ENCODE measurements around the gene SPRYD3. TPM values are rescaled to one million over a fixed set of nuclear protein-coding genes. Genes with fewer than 3 reads are reported as not detected.

SPRYD3 gene
- total and polyA plus RNA-seq, 4 donors: 34.1 to 76.2 (median 54.3) TPM

DNA sequence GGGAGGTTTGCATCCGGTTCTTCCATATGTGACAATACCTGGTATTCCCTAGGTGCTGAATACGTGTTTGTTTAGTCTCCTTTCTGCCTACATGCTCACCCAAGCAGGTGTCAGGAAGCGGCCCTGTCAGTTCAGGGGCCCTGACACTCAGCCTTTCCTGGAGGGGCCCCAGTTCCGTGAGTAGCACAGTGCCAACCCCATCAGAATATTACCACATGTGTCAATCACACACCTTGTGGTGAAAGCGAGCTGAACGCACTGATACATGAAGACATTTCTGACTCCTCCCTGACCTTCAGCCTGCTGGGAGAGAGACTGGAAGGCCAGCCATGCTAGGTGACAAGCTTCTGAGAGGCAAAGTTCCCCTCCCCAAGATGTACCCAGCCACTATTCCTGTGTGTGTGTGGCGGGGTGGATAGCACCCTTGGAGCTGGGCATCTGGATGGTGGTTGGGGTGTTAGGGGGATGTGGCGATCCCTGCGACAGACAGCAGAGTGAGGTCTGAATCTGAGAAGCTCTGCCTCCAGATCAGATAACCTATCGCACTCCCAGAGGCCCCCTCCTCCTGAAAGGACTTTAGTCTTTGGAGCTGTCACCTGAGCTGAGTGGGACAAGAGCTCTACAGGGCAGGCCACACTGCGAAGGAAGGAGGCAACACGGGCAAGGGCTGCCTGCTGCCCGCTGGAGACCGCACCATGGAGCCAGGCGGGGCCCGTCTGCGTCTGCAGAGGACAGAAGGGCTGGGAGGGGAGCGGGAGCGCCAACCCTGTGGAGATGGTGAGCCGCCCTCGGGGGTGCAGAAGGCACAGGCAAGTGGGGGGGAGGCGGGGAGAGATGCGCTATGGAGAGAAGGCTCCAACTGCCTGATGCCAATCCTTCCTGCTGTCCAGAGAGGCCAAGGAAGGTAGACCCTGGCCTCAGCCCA lies 24.0 kb upstream of the SPRYD3 start, which contains the start of gene SOAT2:
SOAT2 (plus strand) TSS at position 604 of the 925 bp plus-strand sequence; CDS start at position 696, 92 bp downstream.
- Histone ChIP-seq H3K4me3 (ENCODE audit: low read depth, low read length) (no peak within 1 kb of the TSS), H3K4me1 (ENCODE audit: control insufficient read depth, insufficient read depth, low read length) (peaks cover 13% of the 10 kb centered on the region), H3K9me3 (ENCODE audit: control insufficient read depth, insufficient read depth, low read length) (no peaks in the 10 kb centered on the region), H3K27me3 (ENCODE audit: control insufficient read depth, insufficient read depth, low read length) (no peaks in the 10 kb centered on the region), H3K27ac (ENCODE audit: low read depth, low read length) (no peak within 1 kb of the TSS), H3K36me3 (ENCODE audit: control insufficient read depth, insufficient read depth, low read length) (no peaks in the 10 kb centered on the region)
- no peak for DNase-seq (ENCODE audit: low read depth in 4 of 6, low spot score in 6 of 6)
- 79% methylated on average over 19 of the region's 23 CpGs for WGBS (ENCODE audit: insufficient coverage)

DNA sequence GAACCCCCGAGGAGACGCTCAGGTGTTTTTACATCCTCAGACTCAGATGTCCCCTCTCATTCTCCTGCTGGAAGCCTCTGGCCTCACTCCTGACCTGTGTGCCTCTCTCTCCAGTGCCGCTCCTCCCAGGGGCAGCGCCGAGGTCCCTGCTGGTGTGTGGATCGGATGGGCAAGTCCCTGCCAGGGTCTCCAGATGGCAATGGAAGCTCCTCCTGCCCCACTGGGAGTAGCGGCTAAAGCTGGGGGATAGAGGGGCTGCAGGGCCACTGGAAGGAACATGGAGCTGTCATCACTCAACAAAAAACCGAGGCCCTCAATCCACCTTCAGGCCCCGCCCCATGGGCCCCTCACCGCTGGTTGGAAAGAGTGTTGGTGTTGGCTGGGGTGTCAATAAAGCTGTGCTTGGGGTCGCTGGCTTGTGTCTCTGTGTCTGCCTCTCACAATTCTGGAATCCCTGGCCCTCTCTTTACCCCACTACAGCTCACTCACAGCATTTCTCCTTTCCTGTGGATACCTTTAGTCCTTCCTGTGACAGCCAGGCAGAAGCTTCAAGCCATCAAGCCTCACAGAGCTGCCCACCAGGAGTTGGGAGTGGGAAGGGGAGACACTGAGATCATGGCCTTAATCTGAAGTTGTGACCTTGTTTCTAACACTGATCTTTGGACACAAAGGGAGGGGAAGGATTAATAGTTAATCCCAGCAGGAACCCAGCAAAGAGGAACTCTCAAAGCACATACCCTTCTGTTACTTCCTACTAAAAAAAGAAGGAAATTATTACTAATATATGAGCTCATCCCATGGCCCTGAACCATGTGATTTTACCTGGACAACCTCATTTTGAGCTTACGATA lies 23.0 kb upstream of the SPRYD3 start:
- Histone ChIP-seq H3K4me1 (ENCODE audit: control insufficient read depth, insufficient read depth, low read length) (peaks cover 23% of the 10 kb centered on the region), H3K9me3 (ENCODE audit: control insufficient read depth, insufficient read depth, low read length) (no peaks in the 10 kb centered on the region), H3K36me3 (ENCODE audit: control insufficient read depth, insufficient read depth, low read length) (no peaks in the 10 kb centered on the region), H3K27me3 (ENCODE audit: control insufficient read depth, insufficient read depth, low read length) (no peaks in the 10 kb centered on the region), H3K4me3 (ENCODE audit: low read depth, low read length) (no peak overlapping the region), H3K27ac (ENCODE audit: low read depth, low read length) (no peak overlapping the region)
- no peak for DNase-seq (ENCODE audit: low read depth in 4 of 6, low spot score in 6 of 6)
- 88% methylated on average over 5 of the region's 12 CpGs for WGBS (ENCODE audit: insufficient coverage)

DNA sequence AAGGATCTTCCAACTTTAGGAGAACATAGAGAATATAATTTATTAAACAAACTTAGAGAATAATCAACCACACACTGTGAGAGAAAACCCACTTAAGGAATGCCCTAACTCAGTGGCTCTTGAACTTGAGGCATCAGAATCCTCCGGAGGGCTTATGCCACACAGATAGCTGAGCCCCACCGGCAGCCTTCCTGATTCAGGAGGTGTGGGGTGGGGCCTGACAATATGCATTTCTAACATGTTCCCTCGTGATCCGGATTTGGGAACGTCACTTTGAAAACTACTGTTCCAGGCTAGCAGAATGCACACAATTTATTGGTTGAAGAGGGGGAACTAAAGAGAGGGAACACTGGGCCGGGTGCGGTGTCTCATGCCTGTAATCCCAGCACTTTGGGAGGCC lies 22.1 kb upstream of the SPRYD3 start:
- no peaks in the 10 kb centered on the region for H3K36me3 ChIP-seq (ENCODE audit: control insufficient read depth, insufficient read depth, low read length)
- H3K27ac ChIP-seq (ENCODE audit: low read depth, low read length): no peak overlapping the region
- peaks cover 3% of the 10 kb centered on the region for H3K27me3 ChIP-seq (ENCODE audit: control insufficient read depth, insufficient read depth, low read length)
- 76% methylated on average over 6 of the region's 7 CpGs for WGBS (ENCODE audit: insufficient coverage)
- no peak for DNase-seq (ENCODE audit: low read depth in 4 of 6, low spot score in 6 of 6)
- H3K4me1 ChIP-seq (ENCODE audit: control insufficient read depth, insufficient read depth, low read length): peaks cover 32% of the 10 kb centered on the region
- no peaks in the 10 kb centered on the region for H3K9me3 ChIP-seq (ENCODE audit: control insufficient read depth, insufficient read depth, low read length)
- H3K4me3 ChIP-seq (ENCODE audit: low read depth, low read length): no peak overlapping the region

DNA sequence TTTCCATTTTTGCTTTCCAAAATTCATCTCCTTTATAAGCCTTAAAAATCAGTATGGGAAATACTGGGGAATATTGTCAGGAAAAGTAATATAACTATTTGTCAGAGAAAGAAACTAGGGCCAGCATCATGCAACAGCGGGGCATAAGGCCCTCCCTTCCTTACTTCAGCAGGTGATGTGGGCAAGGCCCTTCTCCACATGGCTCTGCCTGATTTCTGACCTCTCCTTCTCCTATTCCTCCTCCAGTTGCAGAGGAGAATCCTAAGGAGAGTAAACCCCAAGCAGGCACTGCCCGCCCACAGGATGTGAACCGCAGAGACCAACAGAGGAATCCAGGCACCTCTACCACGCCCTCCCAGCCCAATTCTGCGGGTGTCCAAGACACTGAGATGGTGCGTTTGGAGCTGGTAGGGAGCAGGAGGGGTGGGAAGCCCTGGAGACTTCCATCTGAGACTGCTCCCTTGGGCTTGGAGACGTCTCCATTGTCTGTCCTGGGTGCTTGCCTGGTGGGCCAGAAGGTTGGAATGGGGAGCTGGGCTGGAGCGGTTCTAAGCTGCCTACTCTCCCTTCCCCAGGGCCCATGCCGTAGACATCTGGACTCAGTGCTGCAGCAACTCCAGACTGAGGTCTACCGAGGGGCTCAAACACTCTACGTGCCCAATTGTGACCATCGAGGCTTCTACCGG lies 21.4 kb upstream of the SPRYD3 start:
- H3K27me3 ChIP-seq (ENCODE audit: control insufficient read depth, insufficient read depth, low read length): peaks cover 6% of the 10 kb centered on the region
- H3K9me3 ChIP-seq (ENCODE audit: control insufficient read depth, insufficient read depth, low read length): no peaks in the 10 kb centered on the region
- peaks cover 36% of the 10 kb centered on the region for H3K4me1 ChIP-seq (ENCODE audit: control insufficient read depth, insufficient read depth, low read length)
- no peak for DNase-seq (ENCODE audit: low read depth in 4 of 6, low spot score in 6 of 6)
- H3K36me3 ChIP-seq (ENCODE audit: control insufficient read depth, insufficient read depth, low read length): no peaks in the 10 kb centered on the region
- H3K27ac ChIP-seq (ENCODE audit: low read depth, low read length): no peak overlapping the region
- 83% methylated on average over 11 of the region's 13 CpGs for WGBS (ENCODE audit: insufficient coverage)
- H3K4me3 ChIP-seq (ENCODE audit: low read depth, low read length): no peak overlapping the region

DNA sequence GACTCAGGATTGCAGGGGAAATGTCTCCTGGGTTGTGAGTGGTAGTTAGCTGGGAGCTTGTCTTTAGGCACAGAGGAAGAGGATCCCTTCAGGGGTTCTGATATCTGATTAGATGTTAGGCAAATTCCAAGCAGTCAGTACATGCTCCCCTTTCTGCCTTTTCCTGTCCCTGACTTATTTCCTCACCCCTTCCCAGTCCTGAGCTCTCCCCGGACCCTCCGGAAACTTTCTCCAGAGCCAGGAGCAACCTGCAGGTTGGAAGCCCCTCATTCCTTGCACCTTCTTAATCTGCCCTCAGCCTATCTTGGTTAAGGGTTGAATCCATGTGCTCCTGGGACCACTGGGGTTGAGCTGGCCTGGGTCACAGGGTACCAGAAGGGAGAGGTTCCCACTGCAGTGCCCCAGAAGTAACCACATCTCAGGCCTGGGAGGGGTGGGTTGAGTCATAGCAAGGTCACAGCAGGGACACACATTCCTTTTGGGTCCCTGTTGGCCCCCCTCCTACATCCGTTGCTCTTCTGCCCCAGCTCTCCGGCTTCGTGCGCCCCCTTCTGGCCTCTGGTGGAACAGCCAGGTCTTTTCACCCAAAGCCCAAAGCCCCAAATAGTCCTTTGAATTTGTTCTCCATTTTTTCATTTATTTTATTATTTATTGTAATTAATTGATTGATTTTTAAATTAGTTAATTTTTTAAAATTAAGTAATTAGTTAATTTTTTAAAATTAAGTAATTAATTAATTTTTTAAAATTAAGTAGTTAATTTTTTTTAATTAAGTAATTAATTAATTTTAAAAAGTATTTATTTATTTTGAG lies 20.1 kb upstream of the SPRYD3 start:
- Histone ChIP-seq H3K4me1 (ENCODE audit: control insufficient read depth, insufficient read depth, low read length) (peaks cover 36% of the 10 kb centered on the region), H3K4me3 (ENCODE audit: low read depth, low read length) (peak overlapping the region; percentile 26), H3K9me3 (ENCODE audit: control insufficient read depth, insufficient read depth, low read length) (no peaks in the 10 kb centered on the region), H3K36me3 (ENCODE audit: control insufficient read depth, insufficient read depth, low read length) (no peaks in the 10 kb centered on the region), H3K27ac (ENCODE audit: low read depth, low read length) (peak overlapping the region; percentile 90), H3K27me3 (ENCODE audit: control insufficient read depth, insufficient read depth, low read length) (peaks cover 6% of the 10 kb centered on the region)
- peak in 4 of 6 donors; percentile 43 to 88 (median 68) for DNase-seq (ENCODE audit: low read depth in 4 of 6, low spot score in 6 of 6)
- WGBS (ENCODE audit: insufficient coverage): 16% methylated on average over 5 of the region's 6 CpGs

DNA sequence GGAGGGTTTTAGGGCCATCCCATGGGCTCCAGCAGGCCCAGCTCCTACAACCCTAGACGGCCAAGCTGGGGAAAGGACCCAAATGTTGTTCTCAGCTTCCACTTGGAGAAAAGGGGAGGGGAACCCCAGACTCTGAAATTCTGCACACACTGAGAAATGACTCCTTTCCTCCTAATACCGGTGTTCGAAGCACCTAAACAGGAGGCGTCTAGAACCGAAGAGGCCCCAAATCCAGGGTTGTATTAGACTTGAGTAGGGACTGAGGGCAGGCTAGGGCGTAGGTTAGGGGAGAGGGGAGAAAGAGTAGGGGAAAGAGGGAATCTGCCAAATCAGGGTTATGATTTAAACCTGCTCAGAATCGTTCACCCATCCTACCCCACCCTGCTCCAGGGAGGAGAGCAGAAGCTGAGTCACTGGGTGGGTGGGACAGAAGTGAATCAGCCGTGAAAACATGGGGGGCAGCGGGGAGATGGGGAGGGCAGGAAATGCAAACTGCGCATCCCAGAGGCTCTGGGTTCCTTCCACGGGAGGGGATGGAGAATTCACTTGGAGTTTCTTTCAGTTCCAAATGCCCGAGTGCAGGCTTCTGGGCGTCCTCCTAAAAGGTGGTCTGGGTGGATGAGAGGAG lies 19.3 kb upstream of the SPRYD3 start:
- WGBS (ENCODE audit: insufficient coverage): 69% methylated on average over 6 of the region's 13 CpGs
- H3K27me3 ChIP-seq (ENCODE audit: control insufficient read depth, insufficient read depth, low read length): peaks cover 6% of the 10 kb centered on the region
- H3K4me1 ChIP-seq (ENCODE audit: control insufficient read depth, insufficient read depth, low read length): peaks cover 36% of the 10 kb centered on the region
- DNase-seq (ENCODE audit: low read depth in 4 of 6, low spot score in 6 of 6): peak in 1 of 6 donors; percentile 5
- H3K9me3 ChIP-seq (ENCODE audit: control insufficient read depth, insufficient read depth, low read length): no peaks in the 10 kb centered on the region
- H3K27ac ChIP-seq (ENCODE audit: low read depth, low read length): peak overlapping the region; percentile 90
- H3K36me3 ChIP-seq (ENCODE audit: control insufficient read depth, insufficient read depth, low read length): no peaks in the 10 kb centered on the region
- peak overlapping the region; percentile 54 for H3K4me3 ChIP-seq (ENCODE audit: low read depth, low read length)

DNA sequence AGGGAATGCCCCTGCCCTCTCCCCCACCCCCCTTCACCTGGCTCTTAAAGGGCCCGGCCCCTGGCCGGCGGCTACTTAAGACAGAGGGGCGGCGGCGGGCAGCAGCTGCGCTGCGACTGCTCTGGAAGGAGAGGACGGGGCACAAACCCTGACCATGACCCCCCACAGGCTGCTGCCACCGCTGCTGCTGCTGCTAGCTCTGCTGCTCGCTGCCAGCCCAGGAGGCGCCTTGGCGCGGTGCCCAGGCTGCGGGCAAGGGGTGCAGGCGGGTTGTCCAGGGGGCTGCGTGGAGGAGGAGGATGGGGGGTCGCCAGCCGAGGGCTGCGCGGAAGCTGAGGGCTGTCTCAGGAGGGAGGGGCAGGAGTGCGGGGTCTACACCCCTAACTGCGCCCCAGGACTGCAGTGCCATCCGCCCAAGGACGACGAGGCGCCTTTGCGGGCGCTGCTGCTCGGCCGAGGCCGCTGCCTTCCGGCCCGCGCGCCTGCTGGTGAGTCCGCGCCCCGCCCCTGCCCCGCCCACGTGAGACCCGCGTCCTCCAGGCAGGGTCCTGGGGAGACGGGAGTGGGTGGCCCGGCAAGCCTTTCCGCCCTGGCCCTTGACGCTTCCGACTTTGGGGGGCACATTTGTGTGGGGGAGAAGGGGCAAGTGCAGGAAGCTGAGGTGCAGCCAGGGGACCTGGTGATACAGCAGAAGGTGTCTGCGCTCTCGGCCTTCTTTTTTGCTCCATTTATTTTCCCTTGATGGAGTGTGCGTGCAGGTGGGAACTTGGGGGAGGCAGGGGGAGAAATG lies 18.6 kb upstream of the SPRYD3 start, which contains the start of gene IGFBP6:
IGFBP6 (plus strand) TSS at position 104 of the 790 bp plus-strand sequence; CDS start at position 155, 51 bp downstream.
- peaks cover 6% of the 10 kb centered on the region for H3K27me3 ChIP-seq (ENCODE audit: control insufficient read depth, insufficient read depth, low read length)
- peaks cover 36% of the 10 kb centered on the region for H3K4me1 ChIP-seq (ENCODE audit: control insufficient read depth, insufficient read depth, low read length)
- H3K27ac ChIP-seq (ENCODE audit: low read depth, low read length): peak within 1 kb of the TSS; percentile 90
- peak in 4 of 6 donors; percentile 15 to 77 (median 60) for DNase-seq (ENCODE audit: low read depth in 4 of 6, low spot score in 6 of 6)
- H3K4me3 ChIP-seq (ENCODE audit: low read depth, low read length): peak within 1 kb of the TSS; percentile 54
- WGBS (ENCODE audit: insufficient coverage): 3% methylated on average over 48 of the region's 51 CpGs
- no peaks in the 10 kb centered on the region for H3K9me3 ChIP-seq (ENCODE audit: control insufficient read depth, insufficient read depth, low read length)
- no peaks in the 10 kb centered on the region for H3K36me3 ChIP-seq (ENCODE audit: control insufficient read depth, insufficient read depth, low read length)

DNA sequence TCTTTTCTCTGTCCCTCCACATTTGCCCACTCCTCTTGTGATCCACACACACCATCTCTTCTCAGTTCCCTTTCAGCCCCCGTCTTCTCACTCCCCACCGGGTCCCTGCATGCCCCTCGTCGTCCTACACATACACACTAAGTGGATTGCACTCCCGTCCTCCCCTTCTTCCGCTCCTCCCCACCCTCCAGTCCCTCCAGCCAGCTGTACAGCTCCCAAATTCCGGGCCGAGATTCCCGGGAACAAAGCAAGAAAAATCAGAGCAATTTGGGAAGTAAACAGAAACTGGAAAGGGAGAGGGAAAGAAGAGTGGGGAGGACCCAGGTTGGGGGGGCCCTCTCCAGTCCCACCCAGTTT lies 18.0 kb upstream of the SPRYD3 start:
- Histone ChIP-seq H3K27ac (ENCODE audit: low read depth, low read length) (peak overlapping the region; percentile 90), H3K36me3 (ENCODE audit: control insufficient read depth, insufficient read depth, low read length) (no peaks in the 10 kb centered on the region), H3K4me1 (ENCODE audit: control insufficient read depth, insufficient read depth, low read length) (peaks cover 36% of the 10 kb centered on the region), H3K27me3 (ENCODE audit: control insufficient read depth, insufficient read depth, low read length) (peaks cover 6% of the 10 kb centered on the region), H3K4me3 (ENCODE audit: low read depth, low read length) (peak overlapping the region; percentile 54), H3K9me3 (ENCODE audit: control insufficient read depth, insufficient read depth, low read length) (no peaks in the 10 kb centered on the region)
- 2% methylated on average over 5 of the region's 9 CpGs for WGBS (ENCODE audit: insufficient coverage)
- DNase-seq (ENCODE audit: low read depth in 4 of 6, low spot score in 6 of 6): peak in 3 of 6 donors; percentile 24 to 67 (median 57)

All from spinal cord (tissue), 10 donors.